ENCODE results near the gene KLHL7.

KLHL7 gene

GRCh38 chr7:23133797-23134196 lies 28.2 kb downstream of the KLHL7 start:
- Histone ChIP-seq H3K4me3 (replicated peaks; ENCODE audit: low read depth, low read length) (no peak overlapping the region), H3K27me3 (replicated peaks; ENCODE audit: control insufficient read depth, insufficient read depth, low read length) (no peaks in the 10 kb centered on the region), H3K36me3 (ENCODE audit: control insufficient read depth, insufficient read depth, low read length) (no peaks in the 10 kb centered on the region)
- no peak for DNase-seq (ENCODE audit: extremely low read depth, insufficient read length)
- no peak for TF ChIP-seq CTCF (IDR thresholded peaks at IDR 0.05; ENCODE audit: insufficient read depth, low read length, poor library complexity, severe bottlenecking)

- H3K27me3 ChIP-seq (replicated peaks; ENCODE audit: control insufficient read depth, insufficient read depth, low read length) = no peaks in the 10 kb centered on the region
- no peak for TF ChIP-seq CTCF (IDR thresholded peaks at IDR 0.05; ENCODE audit: insufficient read depth, low read length, poor library complexity, severe bottlenecking)
- H3K36me3 ChIP-seq (ENCODE audit: control insufficient read depth, insufficient read depth, low read length) = no peaks in the 10 kb centered on the region
- no peak for DNase-seq (ENCODE audit: extremely low read depth, insufficient read length)
- H3K4me3 ChIP-seq (replicated peaks; ENCODE audit: low read depth, low read length) = no peak overlapping the region
Observed at GRCh38 chr7:23135755-23136154, 30.2 kb downstream of the KLHL7 start.

GRCh38 chr7:23136216-23136615 lies 30.6 kb downstream of the KLHL7 start:
- Histone ChIP-seq H3K27me3 (replicated peaks; ENCODE audit: control insufficient read depth, insufficient read depth, low read length) (no peaks in the 10 kb centered on the region), H3K36me3 (ENCODE audit: control insufficient read depth, insufficient read depth, low read length) (no peaks in the 10 kb centered on the region), H3K4me3 (replicated peaks; ENCODE audit: low read depth, low read length) (no peak overlapping the region)
- DNase-seq (ENCODE audit: extremely low read depth, insufficient read length) = no peak
- no peak for TF ChIP-seq CTCF (IDR thresholded peaks at IDR 0.05; ENCODE audit: insufficient read depth, low read length, poor library complexity, severe bottlenecking)

DNA sequence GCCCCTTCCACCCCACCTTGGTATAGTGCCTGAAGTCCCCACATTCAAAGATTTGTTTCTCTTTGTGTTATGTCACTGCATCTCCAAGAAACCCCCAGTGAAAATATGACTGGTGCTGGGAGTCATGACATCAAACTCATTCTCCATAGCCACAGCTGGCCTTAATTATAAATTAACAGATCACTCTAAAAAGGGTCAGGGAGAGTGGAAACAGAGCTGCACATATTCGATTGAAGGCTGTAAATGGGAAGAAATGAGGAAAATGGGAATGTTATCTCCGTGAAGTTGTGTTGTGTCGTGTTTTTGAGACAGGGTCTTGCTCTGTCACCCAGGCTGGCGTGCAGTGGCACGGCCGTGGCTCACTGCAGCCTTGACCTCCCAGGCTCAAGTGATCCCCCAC lies 52.1 kb downstream of the KLHL7 start:
- no peak overlapping the region for H3K4me3 ChIP-seq (replicated peaks; ENCODE audit: low read depth, low read length)
- no peak for TF ChIP-seq CTCF (IDR thresholded peaks at IDR 0.05; ENCODE audit: insufficient read depth, low read length, poor library complexity, severe bottlenecking)
- no peak for DNase-seq (ENCODE audit: extremely low read depth, insufficient read length)

DNA sequence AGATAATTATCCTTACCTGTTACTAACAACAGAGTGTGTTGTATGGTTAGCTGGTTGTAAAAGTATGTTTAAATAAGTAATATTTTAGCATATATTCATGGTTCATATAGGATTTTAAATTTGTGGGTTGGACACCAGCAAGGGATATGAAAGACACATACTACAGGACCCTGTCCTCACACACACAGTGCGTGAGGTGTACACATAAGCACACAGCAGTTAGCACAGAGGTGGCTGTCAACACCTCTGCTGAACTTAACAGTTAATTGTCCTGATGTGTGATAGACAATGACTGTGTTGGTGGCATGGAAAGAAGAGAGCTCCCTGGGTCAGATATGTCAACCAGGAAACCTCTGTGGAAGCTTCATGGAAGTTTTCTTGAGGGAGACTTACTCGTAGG lies 53.0 kb downstream of the KLHL7 start:
- Histone ChIP-seq H3K27me3 (replicated peaks; ENCODE audit: control insufficient read depth, insufficient read depth, low read length) (no peaks in the 10 kb centered on the region), H3K36me3 (ENCODE audit: control insufficient read depth, insufficient read depth, low read length) (no peaks in the 10 kb centered on the region), H3K4me3 (replicated peaks; ENCODE audit: low read depth, low read length) (no peak overlapping the region)
- TF ChIP-seq CTCF (IDR thresholded peaks at IDR 0.05; ENCODE audit: insufficient read depth, low read length, poor library complexity, severe bottlenecking) = no peak
- no peak for DNase-seq (ENCODE audit: extremely low read depth, insufficient read length)

More for the DNA sequence above, 52.1 kb downstream of the KLHL7 start:
- H3K36me3 ChIP-seq (ENCODE audit: control insufficient read depth, insufficient read depth, low read length) = no peaks in the 10 kb centered on the region
- H3K27me3 ChIP-seq (replicated peaks; ENCODE audit: control insufficient read depth, insufficient read depth, low read length) = no peaks in the 10 kb centered on the region

GRCh38 chr7:23161482-23161881 lies 55.9 kb downstream of the KLHL7 start:
- Histone ChIP-seq H3K27me3 (replicated peaks; ENCODE audit: control insufficient read depth, insufficient read depth, low read length) (no peaks in the 10 kb centered on the region), H3K36me3 (ENCODE audit: control insufficient read depth, insufficient read depth, low read length) (no peaks in the 10 kb centered on the region), H3K4me3 (replicated peaks; ENCODE audit: low read depth, low read length) (no peak overlapping the region)
- no peak for DNase-seq (ENCODE audit: extremely low read depth, insufficient read length)
- TF ChIP-seq CTCF (IDR thresholded peaks at IDR 0.05; ENCODE audit: insufficient read depth, low read length, poor library complexity, severe bottlenecking) = no peak
